Measurements from ENCODE around the gene SDHB. TPM values are rescaled to one million over a fixed set of nuclear protein-coding genes. Genes with fewer than 3 reads are reported as not detected.

SDHB gene
- total and polyA plus RNA-seq, 10 of the 15 experiments (the other 5 are each of a cell fraction or from before 2014, with no cell fraction given), result 101 to 319 (median 188) TPM

- H3K27ac ChIP-seq (ENCODE audit: control insufficient read depth, insufficient read depth), result no peak overlapping the region
- FAIRE-seq (no peak), DNase-seq (ENCODE audit: low read depth, low spot score) (no peak), ATAC-seq (no peak)
- no peak overlapping the region for H2AFZ ChIP-seq (ENCODE audit: control insufficient read depth, low read depth, low read length)
- peaks cover 12% of the 10 kb centered on the region for H3K4me1 ChIP-seq (ENCODE audit: control insufficient read depth, insufficient read depth, low read length)
- ChIA-PET POLR2A (no interaction called here), SMC1A (ENCODE audit: uncharacterized antibody, unreplicated experiment) (no interaction called here), RAD21 (ENCODE audit: unreplicated experiment) (no interaction called here), CTCF (no interaction called here)
- no peaks in the 10 kb centered on the region for H4K20me1 ChIP-seq (ENCODE audit: control insufficient read depth, insufficient read depth)
- no peaks in the 10 kb centered on the region for H3K27me3 ChIP-seq (replicated peaks in 1 of 2; ENCODE audit: control insufficient read depth in 2 of 2, insufficient read depth in 2 of 2, low read length in 1 of 2)
- no peaks in the 10 kb centered on the region for H3K79me2 ChIP-seq (ENCODE audit: control insufficient read depth, insufficient read depth, low read length)
- TF ChIP-seq ZBTB4 (CRISPR knock-in tag; IDR thresholded peaks at IDR 0.05) (no peak), ATF2 (IDR thresholded peaks at IDR 0.05; ENCODE audit: low read length) (no peak), HSF1 (IDR thresholded peaks at IDR 0.05; ENCODE audit: low read depth, low read length) (no peak), CBX3 (IDR thresholded peaks at IDR 0.05; ENCODE audit: borderline replicate concordance, low read depth) (no peak), NFYB (IDR thresholded peaks at IDR 0.05; ENCODE audit: insufficient read depth, low read depth, low read length) (no peak), BCL11A (IDR thresholded peaks at IDR 0.05; ENCODE audit: low read depth, low read length) (no peak), E2F8 (IDR thresholded peaks at IDR 0.05; ENCODE audit: low read depth, partially characterized antibody) (no peak), SUPT20H (IDR thresholded peaks at IDR 0.05; ENCODE audit: borderline replicate concordance, control insufficient read depth, low read depth, low read length) (no peak), MXI1 (IDR thresholded peaks at IDR 0.05; ENCODE audit: low read depth, low read length) (no peak), MLLT1 (IDR thresholded peaks at IDR 0.05) (no peak)
- BruUV-seq (replicated peaks), result no TSS peak
- no peak overlapping the region for H3K4me3 ChIP-seq
- no peak overlapping the region for H3K4me2 ChIP-seq (ENCODE audit: control insufficient read depth, insufficient read depth)
- H3K9me3 ChIP-seq (replicated peaks; ENCODE audit: control insufficient read depth, insufficient read depth, low read length), result no peaks in the 10 kb centered on the region
- intact Hi-C loops (cut with micrococcal nuclease; ENCODE audit: unreplicated experiment) (no loop called here), in situ Hi-C loops (cut with MboI) (no loop called here)
- no peak overlapping the region for H3K9ac ChIP-seq (ENCODE audit: control insufficient read depth, insufficient read depth, low read length)
- H3K36me3 ChIP-seq (ENCODE audit: control insufficient read depth in 2 of 2, insufficient read depth in 2 of 2, low read length in 1 of 2), result peaks cover 21 to 50% of the 10 kb centered on the region in 2 experiments
- 98% methylated on average over 5 of the region's 5 CpGs for WGBS (ENCODE audit: insufficient coverage, insufficient replicate concordance, low lambda C conversion rate, missing lambda C conversion rate)
Measured at GRCh38 chr1:17027403-17027802, 26.4 kb downstream of the SDHB start.

Measured in GM12878 (cell line).